Adrenal gland (tissue), 12 donors: Measurements from ENCODE around the gene STAM. TPM values are rescaled to one million over a fixed set of nuclear protein-coding genes. Genes with fewer than 3 reads are reported as not detected.

Experiments used
- DNase-seq, 7 donors: peaks; one replicate each; pipeline ENCODE4 v3.0.0-alpha.2; 2019 to 2020
- H3K27ac ChIP-seq, 5 donors: fragments of 200-600 bp; sonication (generic) in 4 of 5; 1 replicate in 3 of 5; 2 replicates in 2 of 5; pipeline versions ENCODE4 v1.5.1 to v1.8.0; 2016 to 2020; ENCODE audit warnings: mild to moderate bottlenecking in 1 of 5
- H3K27me3 ChIP-seq: fragments of 200-600 bp; 2 replicates; pipeline ENCODE4 v1.8.0; 2021
- H3K36me3 ChIP-seq, 2 donors: fragments of 200-600 bp; replicated peaks in 1 of 2; 1 replicate in 1 of 2; 2 replicates in 1 of 2; pipeline versions ENCODE4 v1.5.1 to v1.8.0; 2018 to 2022
- H3K4me1 ChIP-seq, 2 donors: fragments of 200-600 bp; replicated peaks in 1 of 2; 1 replicate in 1 of 2; 2 replicates in 1 of 2; pipeline versions ENCODE4 v1.5.1 to v1.8.0; 2018 to 2021
- H3K4me3 ChIP-seq, 4 donors: fragments of 200-600 bp; sonication (generic) in 3 of 4; one replicate each; pipeline ENCODE4 v1.5.1; 2016 to 2018
- H3K9me3 ChIP-seq, 3 donors: fragments of 200-600 bp; sonication (generic) in 1 of 3; replicated peaks in 1 of 3; 1 replicate in 2 of 3; 2 replicates in 1 of 3; pipeline versions ENCODE4 v1.5.1 to v1.8.0; 2016 to 2021
- POLR2A ChIP-seq, 2 donors: fragments of 450-650 bp; IDR thresholded peaks; one replicate each; pipeline ENCODE4 v1.6.1; 2017; ENCODE audit warnings: antibody characterized with exemption in 2 of 2, mild to moderate bottlenecking in 2 of 2, moderate library complexity in 1 of 2
- WGBS, 4 donors: extraction: QIAGEN DNeasy Blood & Tissue Kit in 2 of 4; methylation state at CpG; one replicate each; pipeline versions ENCODE4 v1.1.5 to v1.1.7; 2013 to 2017; 5-methylcytosine and 5-hydroxymethylcytosine counted together
- intact Hi-C, 2 donors: fragments of 100-400 bp; cut with DNase I; formaldehyde crosslinking; loops; one replicate each; pipeline versions ENCODE4 v1.14.1 to v1.15.0; 2022 to 2023
- polyA plus RNA-seq, 3 donors: library from polyadenylated mRNA; stranded (reverse); fragments of 200-250 nt in 2 of 3; fragments of 350-450 nt in 1 of 3; fragmentation: Illumina TruSeq in 1 of 3; extraction: RNeasy Lipid Tissue Mini Kit (QIAGEN cat#74804) in 1 of 3; gene quantifications; one replicate each; pipeline ENCODE4 v1.2.3, GENCODE V29; 2013 to 2014
- total RNA-seq, 9 donors: library from RNA; depleted of rRNA in 4 of 9; stranded (reverse); fragments of >200 nt in 4 of 9; fragments of 120-200 nt in 1 of 9; fragmentation: NEBNext Ultra II Directional in 1 of 9; extraction: Animal tissue kit (Norgen Biotek cat#: 25700) in 1 of 9; gene quantifications; one replicate each; pipeline versions ENCODE4 v1.1.0 to v1.2.4, GENCODE V29; 2013 to 2023
- TF ChIP-seq, protein P1 (sequence below), 6 experiments: fragments of 450-650 bp in 4 of 6; fragments of 200-600 bp in 2 of 6; sonication (generic) in 1 of 6; IDR thresholded peaks; 1 replicate in 5 of 6; 2 replicates in 1 of 6; pipeline versions ENCODE4 v1.5.1 to v1.8.0; 2016 to 2021; ENCODE audit warnings: antibody characterized with exemption in 6 of 6, mild to moderate bottlenecking in 2 of 6, moderate library complexity in 1 of 6
- donor health status: healthy with polysubstance abuse.
- donor health status: Bipolar disorder and iron deficiency.
- donor health status: DM: yes; HTN: yes; CAD: no.
- donor health status: DM: no; HTN: no; CAD: no.
- donor health status: DM: no; HTN: no; CAD: no.
- donor health status: DM: yes; HTN: yes; CAD: no.

Gene STAM
- total and polyA plus RNA-seq, 12 donors, result 10.3 to 58.4 (median 27.0) TPM

DNA sequence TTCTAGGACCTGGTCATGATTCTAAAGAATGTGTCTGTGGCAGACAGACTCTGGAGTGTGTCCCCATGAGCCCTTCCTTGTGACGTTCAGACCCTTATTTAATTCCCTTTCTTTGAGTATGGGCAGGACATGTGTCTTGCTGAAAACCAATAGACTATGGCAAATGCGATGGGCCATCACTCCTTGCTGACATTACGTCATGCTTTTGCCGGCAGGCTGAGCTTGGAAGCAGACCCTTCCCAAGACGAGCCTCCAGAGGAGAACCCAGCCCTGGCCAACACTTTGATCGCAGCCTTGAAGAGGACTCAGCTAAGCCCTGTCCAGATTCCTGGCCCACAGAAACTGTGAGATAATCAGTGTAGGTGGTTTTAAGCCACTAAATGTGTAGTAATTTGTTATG lies 89.7 kb downstream of the STAM start:
- WGBS, 4 donors, result 92 to 95% (median 93%) methylated on average over 6 of the region's 6 CpGs
- intact Hi-C loops, result no loop called here
- no peak for DNase-seq
- no peak overlapping the region for H3K27ac ChIP-seq
- no peaks in the 10 kb centered on the region for H3K4me1 ChIP-seq
- TF ChIP-seq POLR2A (IDR thresholded peaks at IDR 0.05), result no peak
- TF ChIP-seq, protein P1, sequence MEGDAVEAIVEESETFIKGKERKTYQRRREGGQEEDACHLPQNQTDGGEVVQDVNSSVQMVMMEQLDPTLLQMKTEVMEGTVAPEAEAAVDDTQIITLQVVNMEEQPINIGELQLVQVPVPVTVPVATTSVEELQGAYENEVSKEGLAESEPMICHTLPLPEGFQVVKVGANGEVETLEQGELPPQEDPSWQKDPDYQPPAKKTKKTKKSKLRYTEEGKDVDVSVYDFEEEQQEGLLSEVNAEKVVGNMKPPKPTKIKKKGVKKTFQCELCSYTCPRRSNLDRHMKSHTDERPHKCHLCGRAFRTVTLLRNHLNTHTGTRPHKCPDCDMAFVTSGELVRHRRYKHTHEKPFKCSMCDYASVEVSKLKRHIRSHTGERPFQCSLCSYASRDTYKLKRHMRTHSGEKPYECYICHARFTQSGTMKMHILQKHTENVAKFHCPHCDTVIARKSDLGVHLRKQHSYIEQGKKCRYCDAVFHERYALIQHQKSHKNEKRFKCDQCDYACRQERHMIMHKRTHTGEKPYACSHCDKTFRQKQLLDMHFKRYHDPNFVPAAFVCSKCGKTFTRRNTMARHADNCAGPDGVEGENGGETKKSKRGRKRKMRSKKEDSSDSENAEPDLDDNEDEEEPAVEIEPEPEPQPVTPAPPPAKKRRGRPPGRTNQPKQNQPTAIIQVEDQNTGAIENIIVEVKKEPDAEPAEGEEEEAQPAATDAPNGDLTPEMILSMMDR (IDR thresholded peaks at IDR 0.05), result no peak
- H3K27me3 ChIP-seq, result no peaks in the 10 kb centered on the region
- H3K9me3 ChIP-seq, result no peaks in the 10 kb centered on the region
- H3K36me3 ChIP-seq, result no peaks in the 10 kb centered on the region
- H3K4me3 ChIP-seq, result no peak overlapping the region

DNA sequence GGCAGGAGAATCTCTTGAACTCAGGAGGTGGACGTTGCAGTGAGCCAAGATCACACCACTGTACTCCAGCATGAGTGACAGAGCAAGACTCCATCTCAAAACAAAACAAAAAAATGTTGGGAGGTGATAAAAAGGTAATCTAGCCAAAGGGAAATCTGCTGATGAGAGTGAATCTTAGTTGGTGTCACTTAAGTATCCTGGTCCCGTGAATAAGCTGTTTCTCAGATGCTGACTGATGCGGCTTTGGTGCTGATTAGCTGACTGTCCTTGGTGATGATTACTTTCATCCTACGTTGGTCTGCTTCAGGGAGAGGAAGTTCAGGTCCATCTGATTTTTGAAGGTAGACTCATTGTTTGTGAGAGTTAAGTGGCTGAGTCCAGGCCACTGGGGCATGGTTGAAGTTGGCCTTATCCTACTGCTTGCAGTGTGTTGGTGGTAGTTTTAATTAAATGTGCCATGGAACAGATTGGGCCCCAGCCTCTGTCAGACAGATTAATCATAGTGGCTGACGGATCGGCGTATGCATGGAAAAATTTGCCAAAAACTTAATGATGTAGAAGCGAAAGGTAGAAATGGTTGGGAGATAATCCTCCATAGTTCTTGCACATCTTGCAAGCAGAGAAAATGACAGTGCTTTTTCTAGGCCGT lies 90.6 kb downstream of the STAM start:
- TF ChIP-seq, protein P1 (IDR thresholded peaks at IDR 0.05), result no peak
- Histone ChIP-seq H3K9me3 (no peaks in the 10 kb centered on the region), H3K4me1 (no peaks in the 10 kb centered on the region), H3K4me3 (no peak overlapping the region), H3K36me3 (no peaks in the 10 kb centered on the region), H3K27me3 (no peaks in the 10 kb centered on the region), H3K27ac (peak overlapping the region in 2 of 5 donors; percentile 20 to 51)
- DNase-seq, result no peak
- 78 to 82% (median 79%) methylated on average over 9 of the region's 9 CpGs for WGBS, 4 donors
- intact Hi-C loops, result no loop called here

DNA sequence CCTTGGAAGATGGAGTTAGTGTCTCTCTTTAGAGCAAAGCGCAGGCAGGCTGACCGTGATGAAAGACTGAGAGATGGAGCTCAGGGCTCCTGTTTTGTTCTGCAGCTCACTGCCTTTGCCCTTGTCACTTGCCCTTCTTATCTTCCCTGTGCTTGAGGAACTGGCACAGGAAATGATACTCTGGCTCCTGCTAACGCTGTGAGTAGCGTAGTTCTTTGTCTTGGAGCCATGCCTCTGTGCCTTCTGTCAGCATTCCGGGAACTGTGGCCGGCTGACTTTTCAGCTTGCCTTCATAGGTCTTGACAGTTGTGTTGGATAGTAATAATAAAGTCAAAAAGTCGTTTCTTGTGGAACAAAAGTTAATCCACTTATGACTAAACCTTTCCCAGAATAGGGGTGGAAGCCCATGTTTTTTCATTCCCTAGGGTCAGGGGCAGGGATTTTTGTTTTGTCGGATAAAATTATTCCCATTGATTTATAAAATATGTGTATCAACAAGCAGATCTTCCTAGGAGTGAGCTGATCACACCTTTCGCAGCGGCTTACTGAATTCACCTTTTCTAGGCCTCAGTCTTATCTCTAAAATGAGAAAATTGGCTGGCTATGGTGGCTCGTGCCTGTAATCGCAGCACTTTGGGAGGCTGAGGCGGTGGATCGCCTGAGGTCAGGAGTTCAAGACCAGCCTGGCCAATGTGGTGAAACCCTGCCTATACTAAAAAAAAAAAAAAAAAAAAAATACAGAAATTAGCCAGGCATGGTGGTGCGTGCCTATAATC lies 91.4 kb downstream of the STAM start:
- H3K27me3 ChIP-seq, result no peaks in the 10 kb centered on the region

DNA sequence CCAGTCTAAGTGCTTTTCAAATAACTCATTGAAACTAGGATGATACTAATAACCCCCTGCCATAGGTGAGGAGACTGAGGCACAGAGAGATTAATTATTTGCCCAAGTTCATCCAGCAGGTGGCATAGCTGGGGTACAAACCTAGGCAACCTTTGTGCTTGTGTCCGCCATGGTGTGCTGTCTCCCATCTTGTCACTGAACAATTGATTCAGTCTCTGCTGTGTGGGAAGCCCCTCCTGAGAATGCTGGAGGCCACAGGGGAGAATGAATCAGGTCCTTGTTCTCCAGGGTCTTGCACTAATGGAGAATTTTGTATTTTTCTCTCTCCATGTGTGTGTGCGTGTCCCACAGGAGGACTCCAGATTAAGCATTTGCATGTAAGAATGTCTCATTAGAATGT lies 92.3 kb downstream of the STAM start:
- intact Hi-C loops, result no loop called here
- 95 to 100% (median 96%) methylated on average over 2 of the region's 2 CpGs for WGBS, 4 donors
- TF ChIP-seq, protein P1 (IDR thresholded peaks at IDR 0.05), result no peak
- no peak for TF ChIP-seq POLR2A (IDR thresholded peaks at IDR 0.05)

More for the DNA sequence above, 91.4 kb downstream of the STAM start:
- DNase-seq, result peak in 6 of 7 donors; percentile 50 to 76 (median 66)
- no peaks in the 10 kb centered on the region for H3K4me1 ChIP-seq
- H3K4me3 ChIP-seq, result no peak overlapping the region
- H3K27ac ChIP-seq, result peak overlapping the region in 2 of 5 donors; percentile 20 to 60
- H3K36me3 ChIP-seq, result no peaks in the 10 kb centered on the region
- H3K9me3 ChIP-seq, result no peaks in the 10 kb centered on the region
- intact Hi-C loops, result no loop called here
- WGBS, 4 donors, result 51 to 68% (median 67%) methylated on average over 15 of the region's 15 CpGs
- TF ChIP-seq POLR2A (IDR thresholded peaks at IDR 0.05), result no peak
- TF ChIP-seq, protein P1 (IDR thresholded peaks at IDR 0.05), result no peak

More for the DNA sequence above, 92.3 kb downstream of the STAM start:
- Histone ChIP-seq H3K4me1 (no peaks in the 10 kb centered on the region), H3K27me3 (no peaks in the 10 kb centered on the region), H3K36me3 (no peaks in the 10 kb centered on the region), H3K27ac (no peak overlapping the region), H3K4me3 (no peak overlapping the region), H3K9me3 (no peaks in the 10 kb centered on the region)
- no peak for DNase-seq
